HS-27A (cell line): ENCODE data around the gene POLDIP3.

Experiments
- DNase-seq: peaks from one replicate; pipeline ENCODE4 v3.0.0-alpha.2; 2012; ENCODE audit warnings: low read depth, missing footprints

The POLDIP3 gene, protein sequence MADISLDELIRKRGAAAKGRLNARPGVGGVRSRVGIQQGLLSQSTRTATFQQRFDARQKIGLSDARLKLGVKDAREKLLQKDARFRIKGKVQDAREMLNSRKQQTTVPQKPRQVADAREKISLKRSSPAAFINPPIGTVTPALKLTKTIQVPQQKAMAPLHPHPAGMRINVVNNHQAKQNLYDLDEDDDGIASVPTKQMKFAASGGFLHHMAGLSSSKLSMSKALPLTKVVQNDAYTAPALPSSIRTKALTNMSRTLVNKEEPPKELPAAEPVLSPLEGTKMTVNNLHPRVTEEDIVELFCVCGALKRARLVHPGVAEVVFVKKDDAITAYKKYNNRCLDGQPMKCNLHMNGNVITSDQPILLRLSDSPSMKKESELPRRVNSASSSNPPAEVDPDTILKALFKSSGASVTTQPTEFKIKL

DNA sequence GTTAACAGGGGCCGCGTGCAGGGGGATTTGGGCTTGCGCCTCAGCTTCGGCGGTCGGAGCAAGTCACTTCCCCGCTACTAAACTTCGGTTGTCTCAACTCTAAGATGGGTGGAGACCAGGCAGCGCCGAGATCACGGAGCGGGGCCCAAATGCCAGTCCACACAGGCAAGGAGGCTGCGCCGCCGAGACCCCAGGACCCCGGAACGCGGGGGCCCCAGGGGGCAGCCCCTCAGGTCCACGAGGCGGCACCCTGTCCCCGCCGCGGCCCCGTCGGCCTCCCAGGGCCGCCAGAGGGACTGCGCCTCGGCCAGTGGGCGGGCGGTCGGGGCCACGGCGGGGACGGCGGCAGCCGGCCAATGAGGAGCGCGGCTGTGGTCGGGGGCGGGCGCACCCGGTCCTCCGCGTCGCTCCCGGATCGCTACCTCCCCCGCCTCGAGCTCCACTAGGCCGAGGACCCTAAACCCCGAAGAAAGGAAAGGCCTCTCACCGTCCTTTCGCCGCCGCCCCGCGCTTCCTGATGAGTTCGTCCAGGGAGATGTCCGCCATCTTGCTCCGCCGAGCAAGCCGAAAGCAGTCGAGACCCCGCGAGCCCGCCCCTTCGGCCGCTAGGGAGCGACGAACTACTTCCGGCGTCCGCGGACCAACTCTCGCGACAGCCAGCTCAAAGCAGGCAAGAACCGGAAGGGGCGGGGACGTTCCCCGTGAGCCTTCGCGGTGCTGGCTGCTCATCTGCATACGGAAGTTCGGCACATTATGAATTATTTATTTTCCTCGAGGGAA is at the start of gene POLDIP3:
Gene POLDIP3 (minus strand): TSS at position 572 of the 780 bp plus-strand sequence. CDS start 26 bp downstream, at position 546.
- peak; percentile 92 for DNase-seq

DNA sequence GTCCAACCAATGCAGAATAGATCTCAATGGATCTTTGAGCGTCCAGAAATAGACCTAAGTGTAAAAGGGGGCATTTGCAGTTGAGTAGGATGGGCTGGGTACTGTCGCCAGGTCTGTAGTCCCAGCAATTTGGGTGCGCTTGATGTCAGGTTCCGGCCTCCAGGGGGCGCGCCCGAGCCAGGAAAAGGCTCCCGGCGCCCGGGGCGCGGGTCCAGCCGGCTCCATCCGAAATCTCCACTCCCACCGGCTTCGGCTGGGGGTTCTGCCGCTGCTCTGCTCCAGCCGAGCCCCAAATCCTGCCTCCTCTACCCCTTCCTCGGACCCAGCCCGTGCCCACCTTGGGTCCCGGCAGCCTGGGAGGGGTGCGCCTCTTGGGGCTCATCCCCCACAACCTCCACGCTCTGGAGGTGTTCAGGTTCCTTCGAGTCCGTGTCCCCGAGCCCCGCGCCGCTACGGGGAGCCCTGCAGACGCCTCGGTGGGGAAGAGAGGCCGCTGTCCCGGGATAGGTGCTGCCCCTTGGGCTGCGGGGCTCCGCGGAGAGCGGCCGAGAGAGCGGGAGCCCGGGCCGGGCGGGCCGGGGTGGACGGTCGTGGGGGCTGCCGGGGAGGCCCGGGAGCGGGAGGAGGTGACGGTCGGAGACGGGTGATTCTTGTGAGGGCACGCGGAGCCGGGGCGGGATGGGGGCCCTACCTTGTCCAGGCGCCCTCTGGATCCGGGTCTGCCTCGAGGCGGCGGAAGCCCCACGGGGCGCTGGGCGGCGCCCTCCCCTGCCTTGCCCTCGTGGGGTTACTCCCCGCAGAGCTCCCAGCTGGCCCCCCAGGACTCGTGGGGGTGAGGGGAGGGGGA is 47.5 kb upstream of the POLDIP3 start:
- no peak for DNase-seq

DNA sequence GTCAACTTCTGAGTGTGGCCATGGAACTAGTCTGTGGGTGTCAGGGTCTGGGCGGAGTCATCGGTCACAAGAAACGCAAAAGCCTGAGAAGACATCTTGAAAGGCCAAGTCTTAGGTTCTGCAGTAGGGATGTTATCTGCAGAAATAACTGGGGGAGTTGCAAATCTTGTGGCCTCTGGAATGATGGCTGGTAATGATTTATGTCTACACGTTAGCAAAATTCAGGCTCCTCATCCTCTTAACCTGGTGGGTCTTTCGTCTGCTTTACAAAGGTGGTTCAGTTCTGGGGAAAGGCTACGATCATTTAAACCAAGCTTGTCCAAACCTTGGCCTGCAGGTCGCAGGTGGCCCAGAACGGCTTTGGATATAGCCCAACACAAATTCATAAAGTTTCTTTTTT is 41.9 kb upstream of the POLDIP3 start:
- no peak for DNase-seq

DNA sequence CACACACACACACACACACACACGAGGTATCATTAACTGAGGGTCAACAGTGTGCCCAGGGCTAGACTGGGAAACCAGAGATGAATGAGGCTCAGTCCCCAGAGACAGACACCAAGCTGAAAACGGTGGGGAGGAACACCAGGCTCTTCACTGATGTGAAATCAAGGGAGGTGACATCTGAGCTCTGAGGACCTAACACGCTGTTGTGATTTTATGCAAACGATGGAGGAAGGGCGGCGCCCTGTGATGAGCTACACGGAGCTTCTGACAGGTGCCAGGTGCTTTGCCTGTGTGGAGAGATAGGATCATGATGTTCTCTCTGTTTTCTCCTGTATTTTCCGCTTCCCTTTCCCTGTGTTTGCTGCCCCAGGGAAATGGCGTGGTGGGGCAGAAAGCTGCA is 41.0 kb upstream of the POLDIP3 start:
- no peak for DNase-seq

DNA sequence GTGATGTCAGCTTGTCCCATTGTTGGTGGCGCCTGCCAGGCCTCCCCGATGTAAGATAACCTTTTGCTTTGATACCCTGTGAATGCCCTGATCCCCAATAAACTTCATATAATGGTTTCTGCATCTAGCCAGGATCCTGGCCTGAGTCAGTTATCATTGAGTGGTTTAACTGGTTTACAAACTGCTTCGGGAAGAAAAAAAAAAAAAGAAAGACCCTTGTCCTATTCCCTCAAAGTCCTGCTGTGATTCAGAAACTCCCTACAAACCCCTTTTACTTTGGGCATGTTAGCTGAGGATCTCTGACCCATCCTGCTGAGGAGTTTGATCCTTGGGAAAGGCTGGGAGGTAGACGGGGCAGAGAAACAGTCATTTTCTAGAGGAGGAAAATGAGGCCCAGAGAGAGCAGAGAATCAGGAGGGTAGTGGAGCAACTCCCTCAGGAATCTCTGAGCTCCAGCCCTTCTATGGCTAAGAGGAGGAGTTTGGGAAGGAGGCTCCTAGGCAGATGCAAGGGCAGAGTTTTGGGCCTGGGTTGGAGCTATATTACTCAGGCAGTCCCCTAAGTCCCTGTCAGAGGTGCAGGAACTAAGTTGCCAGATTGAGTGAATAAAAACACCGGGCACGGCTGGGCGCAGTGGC is 39.9 kb upstream of the POLDIP3 start:
- DNase-seq: no peak

GRCh38 chr22:42653999-42654398 is 39.3 kb upstream of the POLDIP3 start:
- no peak for DNase-seq

DNA sequence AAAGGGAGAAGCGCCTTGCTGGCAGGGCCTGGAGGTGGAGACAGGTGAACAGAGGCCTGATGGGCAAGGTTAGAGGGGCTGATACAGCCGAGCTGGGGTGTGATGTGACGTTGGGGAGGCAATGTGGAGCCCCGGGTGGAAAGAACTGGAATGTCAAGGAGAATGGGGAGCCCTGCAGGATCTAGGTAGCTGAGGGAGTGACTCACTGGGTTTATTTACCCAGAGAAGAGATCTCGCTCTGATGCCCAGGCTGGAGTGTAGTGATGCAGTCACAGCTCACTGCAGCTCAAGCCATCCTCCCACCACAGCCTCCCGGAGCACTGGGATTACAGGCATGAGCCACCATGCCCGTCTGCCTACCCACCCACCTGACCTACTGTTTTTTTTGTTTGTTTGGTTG is 36.5 kb upstream of the POLDIP3 start:
- no peak for DNase-seq

DNA sequence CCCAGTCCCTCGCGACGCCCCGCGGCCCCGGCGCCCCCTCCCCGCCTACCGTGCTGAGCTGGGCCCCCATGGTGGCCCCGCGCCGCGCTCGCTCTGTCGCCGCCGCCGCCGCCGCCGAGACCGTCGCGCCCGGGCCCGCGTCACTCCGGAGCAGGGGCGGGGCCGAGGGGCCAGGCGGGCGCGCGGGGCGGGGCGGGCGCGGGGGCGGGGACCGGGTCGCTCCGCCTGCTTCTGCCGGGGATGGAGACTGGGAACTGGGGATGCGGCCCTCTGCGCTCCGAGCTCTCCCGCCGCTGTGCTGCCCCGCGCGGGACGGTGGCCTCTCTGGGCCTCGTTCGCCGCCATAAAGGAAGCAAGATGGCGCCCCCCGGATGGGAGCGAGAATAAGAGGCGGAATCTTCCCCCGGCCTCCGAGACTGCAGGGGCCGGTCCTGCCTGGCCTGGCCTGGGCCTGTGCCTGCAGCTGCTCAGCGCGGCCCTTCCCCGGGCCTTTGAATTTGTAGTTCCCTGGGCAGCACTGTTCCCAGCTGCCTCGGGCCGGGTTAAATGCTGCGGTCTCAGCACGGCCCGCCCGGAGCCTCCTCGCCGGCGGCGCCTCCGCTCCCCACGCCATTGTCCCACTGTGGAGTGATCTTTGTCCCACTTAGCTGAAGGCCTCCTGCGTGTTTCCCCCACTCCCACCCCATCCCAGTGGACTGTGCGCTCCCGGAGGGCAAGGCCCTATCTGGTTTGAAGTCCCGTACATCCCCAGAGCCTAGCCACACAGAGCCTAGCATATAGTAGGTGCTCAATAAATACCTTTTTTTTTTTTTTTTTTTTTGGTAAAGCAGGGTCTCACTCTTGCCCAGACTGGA is 34.8 kb upstream of the POLDIP3 start, which contains the start of gene CYB5R3:
Gene CYB5R3 (minus strand): TSS at position 147 of the 854 bp plus-strand sequence. CDS start 77 bp downstream, at position 70.
- no peak for DNase-seq

DNA sequence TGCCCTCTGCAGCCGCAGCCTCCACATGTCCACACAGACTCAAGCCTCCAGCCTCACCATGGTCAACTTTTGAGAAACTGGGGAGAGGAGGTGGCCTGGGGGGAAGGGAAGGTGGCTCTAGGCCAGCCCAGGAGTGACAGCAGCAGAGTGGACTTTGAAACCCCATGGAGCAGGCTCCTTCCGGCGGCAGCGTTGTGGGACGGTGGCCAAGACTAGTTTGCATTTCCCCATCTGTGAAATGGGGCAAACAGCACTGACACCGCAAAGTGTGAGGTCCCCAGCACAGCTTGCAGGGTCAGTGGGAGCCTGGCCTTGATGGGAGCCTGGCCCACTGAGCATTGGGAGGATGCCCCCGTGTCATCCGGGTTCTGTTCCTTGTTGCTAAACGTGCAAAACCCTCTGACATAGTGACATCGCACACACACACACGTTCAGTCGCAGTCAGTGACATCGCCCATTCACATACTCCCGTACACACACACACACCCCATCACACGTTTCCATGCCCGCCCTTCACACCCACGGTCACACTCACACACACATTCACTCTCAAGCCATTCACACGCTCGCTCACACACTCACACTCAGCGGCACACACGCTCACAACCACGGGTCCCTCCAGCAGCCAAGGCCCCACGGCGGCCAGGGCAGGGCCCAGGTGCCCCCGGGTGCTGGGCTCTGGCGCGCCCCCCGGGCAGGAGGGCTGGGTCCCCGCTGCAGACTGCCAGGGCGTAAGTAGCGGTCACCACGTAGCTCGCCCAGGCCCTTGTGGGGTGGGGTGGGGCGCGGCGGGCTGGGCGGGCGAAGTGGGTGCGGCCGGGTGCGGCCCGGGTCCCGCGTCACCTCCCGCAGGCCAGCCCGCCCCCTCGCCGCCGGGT is 33.9 kb upstream of the POLDIP3 start:
- DNase-seq: no peak

DNA sequence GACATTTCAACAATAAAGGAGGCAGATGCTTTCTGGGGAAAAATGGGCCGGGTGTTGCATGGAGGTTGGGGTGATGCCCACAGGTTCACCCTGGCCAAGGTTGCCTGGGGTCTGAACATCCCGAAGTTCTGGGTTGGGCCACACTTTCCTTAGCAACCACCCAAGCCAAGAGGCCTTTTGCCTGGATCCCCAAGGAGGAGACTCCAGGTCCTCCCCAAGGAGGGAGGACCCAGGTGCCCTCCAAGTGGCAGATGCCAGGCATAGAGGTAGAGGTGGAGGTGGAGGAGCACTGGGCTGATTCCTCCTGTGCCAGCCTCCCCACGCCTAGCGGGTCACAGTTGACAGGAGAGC is 33.3 kb upstream of the POLDIP3 start:
- no peak for DNase-seq

DNA sequence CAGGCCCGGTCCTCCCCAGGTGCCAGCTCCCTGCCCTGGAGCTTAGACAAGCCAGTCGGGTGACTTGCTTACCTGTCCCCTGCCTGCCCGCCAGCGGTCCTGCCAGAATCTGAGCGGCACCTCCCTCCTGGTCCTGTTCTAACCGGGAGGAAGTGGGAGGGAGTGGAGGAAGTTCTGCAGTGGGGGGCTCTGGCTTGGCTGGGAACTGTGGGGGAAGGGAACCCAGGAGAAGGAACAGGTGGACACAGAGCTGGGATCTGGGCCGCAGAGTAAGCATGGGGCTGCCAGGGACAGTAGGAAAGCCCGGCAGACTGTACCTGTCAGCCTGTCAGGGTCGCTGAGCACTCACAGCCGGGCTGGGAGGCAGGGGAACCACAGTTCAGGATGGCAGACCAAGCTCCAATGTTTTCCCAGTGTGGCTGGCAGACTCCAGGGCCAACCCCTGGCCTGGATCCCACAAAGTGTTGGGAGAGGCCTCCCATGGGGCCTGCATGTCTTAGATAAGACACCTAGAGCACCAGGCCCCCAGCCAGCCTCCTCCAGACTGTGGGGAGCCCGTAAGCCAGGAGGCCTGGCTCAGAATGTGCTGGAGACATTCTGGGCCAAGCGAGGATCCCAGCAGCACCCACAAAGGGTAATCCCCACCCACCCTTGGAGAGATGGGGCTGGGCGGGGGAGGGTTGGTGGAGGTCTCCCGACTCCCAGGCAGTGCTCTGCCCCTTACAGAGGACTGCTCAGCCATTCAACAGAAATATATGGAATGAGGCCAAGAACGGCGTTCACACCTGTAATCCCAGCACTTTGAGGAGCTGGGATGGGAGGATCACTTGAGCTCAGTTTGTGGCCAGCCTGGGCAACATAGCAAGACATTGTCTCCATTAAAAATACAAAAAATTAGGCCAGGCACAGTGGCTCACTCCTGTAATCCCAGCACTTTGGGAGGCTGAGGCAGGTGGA is 32.2 kb upstream of the POLDIP3 start:
- no peak for DNase-seq

DNA sequence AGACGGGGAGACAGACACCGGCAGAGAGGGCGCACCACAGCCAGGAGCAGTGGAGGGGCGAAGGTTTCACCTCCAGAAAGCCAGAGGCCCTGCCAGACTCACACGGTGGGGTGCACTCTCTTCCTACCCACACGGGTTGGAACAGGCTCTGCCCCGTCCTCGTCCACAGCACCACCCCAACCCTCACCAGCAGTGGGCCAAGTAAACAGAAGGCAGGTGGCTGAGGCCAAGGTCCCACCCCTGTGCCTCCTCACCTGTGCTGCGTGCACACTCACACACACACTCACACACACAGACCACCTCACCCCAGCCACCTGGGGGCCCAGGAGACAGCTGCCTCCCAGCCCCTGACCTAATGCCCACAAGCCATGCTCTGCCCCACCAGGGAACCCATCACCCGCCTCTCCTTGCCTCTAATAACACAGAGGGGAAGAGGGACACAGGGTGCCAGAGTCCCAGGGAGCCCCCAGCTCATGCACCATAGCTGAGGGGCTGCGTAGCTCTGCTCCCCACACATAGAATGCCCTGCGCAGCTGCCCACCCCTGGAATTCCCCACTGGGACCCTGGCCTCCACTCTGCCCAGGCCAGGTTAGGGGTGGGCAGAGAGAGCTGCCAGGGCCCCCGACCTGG is 31.4 kb upstream of the POLDIP3 start:
- DNase-seq: no peak

GRCh38 chr22:42645341-42645937 is 30.8 kb upstream of the POLDIP3 start:
- no peak for DNase-seq

GRCh38 chr22:42644422-42645340 is 30.0 kb upstream of the POLDIP3 start:
- no peak for DNase-seq

- DNase-seq: no peak
Measured at GRCh38 chr22:42643634-42644421, 29.1 kb upstream of the POLDIP3 start.
